Tibial nerve (tissue), 3 donors: ENCODE measurements around the gene PKD2.

Source experiments
- CTCF ChIP-seq, 5 experiments: fragments of 200-600 bp in 3 of 5; fragments of 450-650 bp in 2 of 5; sonication (generic) in 3 of 5; IDR thresholded peaks; one replicate each; pipeline ENCODE4 v1.5.1; 2016 to 2019; ENCODE audit warnings: antibody characterized with exemption in 5 of 5, mild to moderate bottlenecking in 3 of 5, moderate library complexity in 2 of 5
- POLR2A ChIP-seq, 2 donors: fragments of 450-650 bp; IDR thresholded peaks; one replicate each; pipeline ENCODE4 v1.6.1; 2017; ENCODE audit warnings: antibody characterized with exemption in 2 of 2, mild to moderate bottlenecking in 2 of 2, moderate library complexity in 2 of 2

DNA sequence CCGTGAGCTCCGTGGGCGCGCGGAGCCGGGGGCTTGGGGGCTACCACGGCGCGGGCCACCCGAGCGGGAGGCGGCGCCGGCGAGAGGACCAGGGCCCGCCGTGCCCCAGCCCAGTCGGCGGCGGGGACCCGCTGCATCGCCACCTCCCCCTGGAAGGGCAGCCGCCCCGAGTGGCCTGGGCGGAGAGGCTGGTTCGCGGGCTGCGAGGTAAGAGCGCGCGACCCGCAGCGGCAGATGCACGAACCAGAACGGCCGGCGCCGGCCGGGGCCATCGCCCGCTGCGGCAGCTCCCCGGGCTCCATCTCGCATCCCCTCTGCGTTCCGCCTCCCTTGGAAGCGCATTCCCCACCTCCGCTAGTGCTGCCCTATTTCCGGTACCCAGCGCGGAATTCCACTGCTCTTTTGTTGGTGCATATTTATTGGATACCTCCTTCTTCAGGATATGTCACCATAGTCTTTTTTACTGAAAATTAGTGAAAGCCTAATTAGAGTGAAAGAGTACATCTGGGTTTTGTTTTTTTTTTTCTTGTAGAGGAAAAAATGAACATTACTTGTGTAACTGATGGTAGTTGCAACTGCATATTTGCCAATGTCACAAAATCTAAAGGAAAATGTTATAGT, 797 bp downstream of the PKD2 start:
- TF ChIP-seq CTCF (IDR thresholded peaks at IDR 0.05) (no peak), POLR2A (IDR thresholded peaks at IDR 0.05) (no peak)
